NCI-H748 (cell line): ENCODE results near the gene TOP3B.
"Not testable (repeated sequence)": the region's sequence is repeated elsewhere in the genome, so short reads cannot be mapped to it uniquely, and the experiment has no call there.

Source experiments
- DNase-seq: peaks from one replicate; lab custom pipeline; 2025; ENCODE audit not compliant: unreplicated experiment; lab: John Stamatoyannopoulos, UW

TOP3B gene

DNA sequence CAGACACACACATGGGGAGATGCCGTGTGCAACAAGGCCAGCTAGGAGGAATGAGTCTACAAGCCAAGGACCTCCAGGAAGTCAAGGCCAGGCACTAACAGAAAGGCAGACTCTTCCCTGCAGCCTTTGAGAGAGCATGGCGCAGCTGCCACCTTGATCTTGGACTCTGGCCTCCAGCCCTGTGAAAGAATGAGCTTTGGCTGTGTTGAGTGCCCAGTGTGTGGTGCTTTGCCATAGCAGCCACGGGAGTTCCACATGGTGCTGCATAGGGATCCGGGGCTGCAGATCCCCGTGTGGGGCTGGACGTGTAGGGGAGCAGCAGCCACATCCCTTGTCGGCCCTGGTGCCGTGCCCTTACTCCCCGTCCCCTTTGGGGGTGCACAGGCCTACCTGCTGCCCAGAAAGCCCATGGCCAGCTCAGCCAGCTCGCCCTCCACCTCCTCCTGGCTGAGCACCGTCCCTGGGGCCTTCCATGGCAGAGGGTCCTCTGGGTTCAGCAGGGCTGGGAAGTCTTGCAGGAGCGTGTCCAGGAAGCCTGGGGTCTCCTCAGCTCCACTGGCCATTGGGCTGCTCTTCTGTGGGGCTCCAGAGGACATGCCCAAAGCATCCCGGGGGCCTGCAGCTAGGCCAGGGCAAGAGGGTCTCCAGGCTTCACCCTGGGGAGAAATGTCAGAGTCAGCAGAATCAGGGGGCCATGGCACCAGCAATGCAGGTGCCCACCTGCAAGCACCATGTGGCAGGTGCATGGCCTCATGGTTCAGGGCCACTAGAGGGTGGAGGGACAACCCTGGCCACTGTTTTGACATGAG is 36.9 kb downstream of the TOP3B start:
- no peak for DNase-seq

DNA sequence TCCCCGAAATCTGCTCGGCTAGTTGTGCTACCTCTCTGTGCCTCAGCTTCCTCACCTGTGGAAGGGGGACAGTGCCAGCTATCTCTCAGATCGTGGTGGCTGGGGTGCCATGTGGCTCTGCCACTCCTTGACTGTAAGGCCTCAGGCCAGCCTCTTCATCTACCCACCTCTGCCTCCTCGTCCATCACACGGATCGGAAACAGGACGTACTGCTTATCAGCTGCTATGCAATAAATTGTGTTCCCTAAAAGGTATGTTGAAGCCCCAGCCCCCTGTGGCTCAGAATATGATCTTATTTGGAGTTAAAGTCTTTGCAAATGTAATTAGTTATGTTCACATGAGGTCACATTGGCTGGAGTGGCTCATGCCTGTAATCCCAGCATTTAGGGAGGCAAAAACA is 37.7 kb downstream of the TOP3B start:
- DNase-seq: no peak

DNA sequence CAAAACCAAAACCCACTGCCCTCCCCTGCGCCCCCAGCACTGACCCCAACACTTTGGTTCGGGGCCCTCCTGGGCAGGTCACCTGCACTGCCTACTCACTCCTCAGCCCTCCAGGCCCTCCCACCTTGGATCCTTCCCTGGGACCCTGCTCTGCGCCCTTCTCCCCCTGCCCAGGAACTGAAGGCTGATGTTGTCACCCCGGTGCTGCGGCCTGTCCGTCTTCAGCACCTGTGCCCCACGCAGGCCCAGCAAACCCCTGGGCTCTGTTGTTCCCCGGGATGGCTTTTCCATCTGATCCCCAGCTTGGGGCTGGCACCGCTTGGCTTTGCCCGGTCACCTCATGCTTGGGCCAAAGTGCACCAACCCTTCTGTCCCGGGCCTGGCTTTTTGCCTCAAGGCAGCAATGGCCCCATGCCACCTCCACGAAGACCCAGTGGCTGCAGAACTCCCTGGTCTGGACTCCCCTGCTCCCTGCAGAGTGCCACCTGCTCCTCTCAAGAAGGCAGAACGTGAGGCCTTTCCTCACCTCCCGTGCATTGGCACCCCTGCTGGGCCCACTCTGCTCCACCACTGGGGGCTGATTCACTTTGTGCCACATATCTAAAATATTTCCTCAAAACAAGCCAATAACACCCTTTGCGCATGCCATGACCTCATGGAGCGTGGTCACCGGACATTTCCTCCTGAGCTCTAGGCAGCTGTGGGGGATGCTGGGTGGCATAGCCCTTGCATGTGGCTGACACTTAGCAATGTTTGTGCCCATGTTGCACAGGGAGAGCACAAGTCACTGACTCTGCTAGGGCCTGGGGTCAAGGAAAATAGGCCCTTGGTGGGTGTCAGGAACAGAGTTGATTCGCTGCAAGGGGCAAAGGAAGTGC is 38.8 kb downstream of the TOP3B start:
- DNase-seq: no peak

DNA sequence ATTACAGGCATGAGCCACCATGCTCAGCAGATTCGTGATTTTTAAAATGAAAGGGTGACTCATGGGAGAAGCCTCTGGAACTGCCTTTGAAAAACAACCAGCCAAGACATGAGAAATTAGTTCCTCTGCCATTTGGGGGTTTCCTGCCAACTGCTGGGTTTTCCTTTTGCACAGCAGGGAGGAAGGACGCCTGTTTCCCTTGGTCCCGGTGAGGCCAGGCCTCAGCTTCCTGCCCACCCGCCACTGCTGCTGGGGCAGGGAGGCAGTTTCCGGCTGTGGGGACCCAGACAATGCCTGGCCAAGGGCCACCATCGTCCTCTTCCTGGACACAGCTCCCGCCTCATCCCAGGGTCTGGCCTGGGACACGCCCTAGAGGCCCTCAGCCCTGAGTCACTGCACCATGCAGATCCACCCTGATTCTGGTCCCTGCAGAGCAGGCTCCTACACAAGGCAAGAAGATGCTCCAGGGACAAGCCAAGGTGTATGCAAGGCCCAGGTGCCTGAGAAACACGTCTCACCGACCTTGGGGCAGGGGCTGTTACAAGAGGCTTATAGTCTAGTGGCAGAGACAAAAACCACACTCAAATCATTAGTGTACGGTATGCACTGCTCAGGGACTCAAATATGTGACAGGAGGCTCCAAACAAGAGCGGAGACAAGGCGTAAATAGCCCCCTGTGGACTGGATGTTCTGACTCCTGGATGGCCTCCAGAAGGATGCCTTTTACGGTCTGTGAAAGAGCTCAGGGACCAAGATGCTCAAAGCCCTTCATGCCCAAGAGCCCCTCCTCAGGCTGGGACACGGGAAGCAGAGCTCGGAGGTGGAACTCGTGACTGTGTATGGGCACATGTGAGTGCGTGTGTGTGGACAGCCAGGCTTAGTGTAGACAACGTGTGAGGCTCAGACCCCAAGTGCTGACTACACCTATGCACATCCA is 39.9 kb downstream of the TOP3B start:
- no peak for DNase-seq

DNA sequence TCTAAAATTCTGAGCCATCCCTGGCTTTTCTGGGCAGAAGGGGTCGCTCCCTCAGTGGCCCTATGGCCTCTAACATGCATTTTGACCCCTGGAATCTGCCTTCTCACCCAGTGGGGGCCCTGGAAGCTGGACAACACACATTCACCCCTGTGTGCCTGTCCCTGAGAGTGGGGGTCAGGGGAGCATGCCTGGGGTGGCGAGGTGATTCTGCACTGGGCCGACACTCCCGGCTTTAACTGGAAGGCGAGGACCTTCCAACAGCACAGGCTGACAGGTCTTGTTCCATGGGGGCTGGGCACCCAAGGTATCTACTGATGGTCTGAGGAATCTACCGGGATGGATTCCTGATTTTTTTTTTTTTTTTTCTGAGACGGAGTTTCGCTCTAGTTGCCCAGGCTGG is 40.7 kb downstream of the TOP3B start:
- no peak for DNase-seq

DNA sequence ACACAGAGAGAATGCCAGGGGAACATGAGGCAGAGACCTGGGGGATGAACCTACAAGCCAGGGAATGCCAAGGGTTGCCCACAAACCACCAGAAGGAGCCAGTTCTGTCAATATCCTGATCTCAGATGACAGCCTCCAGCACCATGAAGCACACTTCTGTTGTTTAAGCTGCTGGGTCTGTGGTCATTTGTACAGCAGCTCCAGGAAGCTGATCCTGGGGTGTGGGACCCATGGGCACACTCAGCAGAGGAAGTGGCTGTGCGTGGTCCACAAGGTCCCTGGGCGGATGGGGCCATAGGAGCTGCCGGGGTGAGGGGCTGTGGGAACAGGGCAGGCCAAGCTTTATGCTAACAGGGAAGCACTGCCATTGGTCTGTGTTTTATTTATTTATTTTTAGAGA is 42.1 kb downstream of the TOP3B start:
- no peak for DNase-seq

DNA sequence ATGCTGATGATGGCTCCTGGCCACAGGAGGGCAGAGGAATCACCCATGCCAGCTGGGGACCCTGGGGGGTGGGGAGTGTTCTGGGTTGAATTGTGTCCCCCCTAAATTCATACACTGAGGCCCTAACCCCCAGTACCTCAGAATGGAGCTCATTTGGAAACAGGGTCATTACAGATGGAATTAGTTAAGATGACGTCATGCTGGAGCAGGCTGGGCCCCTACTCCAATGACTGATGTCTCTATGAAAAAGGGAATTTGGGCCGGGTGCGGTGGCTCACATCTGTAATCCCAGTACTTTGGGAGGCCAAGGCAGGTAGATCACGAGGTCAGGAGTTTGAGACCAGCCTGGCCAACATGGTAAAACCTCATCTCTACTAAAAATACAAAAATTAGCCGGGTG is 42.7 kb downstream of the TOP3B start:
- DNase-seq: not testable (repeated sequence)

DNA sequence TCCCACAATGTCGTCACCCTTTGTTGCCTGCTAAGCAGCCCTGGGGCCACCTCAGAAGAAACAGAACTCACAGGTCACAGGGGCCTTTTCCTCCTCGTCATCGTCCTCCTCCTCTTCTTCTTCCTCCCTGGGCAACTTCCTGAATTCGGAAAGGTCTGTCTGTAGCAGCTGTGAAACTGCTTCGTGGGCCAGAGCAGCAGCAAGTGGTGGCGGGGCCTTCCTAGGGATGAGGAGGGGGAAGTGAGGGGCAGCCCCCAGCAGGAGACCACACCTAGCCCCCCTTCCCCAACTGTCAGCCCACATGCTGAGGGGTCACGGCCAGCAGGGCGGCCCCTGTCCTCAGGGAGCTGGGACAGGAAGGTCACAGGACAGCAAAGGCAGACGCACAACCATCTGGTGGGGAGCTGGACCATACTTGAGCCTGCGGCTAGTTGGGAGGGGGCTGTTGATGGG is 43.1 kb downstream of the TOP3B start:
- DNase-seq: no peak

DNA sequence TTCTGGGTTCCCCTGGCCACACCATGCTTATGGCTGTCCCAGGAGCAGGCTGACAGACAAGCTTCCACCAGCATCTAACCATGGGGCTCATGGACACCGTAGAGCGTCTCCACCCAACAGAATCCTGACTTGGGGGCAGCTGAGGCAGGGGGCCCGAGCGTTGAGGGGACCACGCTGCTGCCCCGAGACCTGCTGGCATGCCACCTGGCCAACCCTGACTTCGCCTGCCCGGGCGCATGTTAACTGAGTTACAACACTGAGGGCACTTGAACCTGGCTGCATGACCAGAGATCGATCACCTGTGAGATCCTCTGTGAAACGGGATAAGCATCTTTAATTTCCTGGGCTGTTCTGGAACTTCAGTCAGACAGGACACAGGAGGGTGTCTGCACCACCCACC is 43.7 kb downstream of the TOP3B start:
- DNase-seq: no peak

DNA sequence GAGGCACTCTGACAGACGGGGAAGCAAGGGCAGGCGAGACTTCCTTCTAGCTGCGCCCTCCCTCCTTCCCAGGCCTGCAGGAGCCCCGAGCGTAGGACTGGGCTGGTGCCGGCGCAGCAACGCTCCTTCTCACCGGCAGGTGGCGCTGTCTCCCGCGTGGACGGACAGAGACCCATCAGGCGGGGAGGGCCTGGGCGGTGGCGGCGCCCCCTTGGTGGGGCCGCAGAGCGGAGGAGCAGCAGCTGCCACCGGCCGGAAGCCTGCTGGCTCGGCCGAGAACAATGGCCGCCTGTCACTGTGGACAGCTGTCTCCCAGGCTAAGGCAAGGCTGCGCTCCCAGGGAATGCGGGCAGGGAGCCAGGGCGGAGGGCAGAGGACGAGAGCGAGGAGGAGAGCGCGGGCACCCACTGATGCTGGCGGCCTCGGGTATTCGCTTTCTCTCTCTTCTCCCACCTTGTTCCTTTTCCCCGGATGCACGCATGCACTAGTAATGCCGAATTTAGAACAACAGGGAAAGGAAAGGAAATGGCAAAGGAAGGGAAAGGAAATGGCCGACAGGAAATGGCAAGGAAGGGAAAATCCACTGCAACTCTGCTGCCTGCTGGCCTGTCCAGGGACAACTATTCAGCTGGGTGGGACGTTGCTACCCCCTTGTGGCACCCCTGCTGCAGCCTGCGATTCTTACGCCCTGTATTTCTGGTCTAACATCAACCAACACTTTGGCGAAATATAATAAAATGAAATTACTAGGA is 44.3 kb downstream of the TOP3B start:
- DNase-seq: peak; percentile 91

DNA sequence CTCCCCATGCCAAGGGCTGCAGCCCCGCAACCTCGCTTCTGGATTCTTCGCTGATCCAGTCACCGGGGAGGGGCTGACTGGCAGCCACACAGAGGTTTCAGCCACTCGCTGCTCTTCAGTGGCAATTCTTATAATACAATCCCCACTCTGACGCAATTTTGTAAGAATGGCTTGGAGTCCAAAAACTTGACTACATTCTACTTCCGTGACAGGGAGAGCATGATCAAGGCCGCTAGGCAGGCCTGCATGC is 44.8 kb downstream of the TOP3B start:
- DNase-seq: no peak

DNA sequence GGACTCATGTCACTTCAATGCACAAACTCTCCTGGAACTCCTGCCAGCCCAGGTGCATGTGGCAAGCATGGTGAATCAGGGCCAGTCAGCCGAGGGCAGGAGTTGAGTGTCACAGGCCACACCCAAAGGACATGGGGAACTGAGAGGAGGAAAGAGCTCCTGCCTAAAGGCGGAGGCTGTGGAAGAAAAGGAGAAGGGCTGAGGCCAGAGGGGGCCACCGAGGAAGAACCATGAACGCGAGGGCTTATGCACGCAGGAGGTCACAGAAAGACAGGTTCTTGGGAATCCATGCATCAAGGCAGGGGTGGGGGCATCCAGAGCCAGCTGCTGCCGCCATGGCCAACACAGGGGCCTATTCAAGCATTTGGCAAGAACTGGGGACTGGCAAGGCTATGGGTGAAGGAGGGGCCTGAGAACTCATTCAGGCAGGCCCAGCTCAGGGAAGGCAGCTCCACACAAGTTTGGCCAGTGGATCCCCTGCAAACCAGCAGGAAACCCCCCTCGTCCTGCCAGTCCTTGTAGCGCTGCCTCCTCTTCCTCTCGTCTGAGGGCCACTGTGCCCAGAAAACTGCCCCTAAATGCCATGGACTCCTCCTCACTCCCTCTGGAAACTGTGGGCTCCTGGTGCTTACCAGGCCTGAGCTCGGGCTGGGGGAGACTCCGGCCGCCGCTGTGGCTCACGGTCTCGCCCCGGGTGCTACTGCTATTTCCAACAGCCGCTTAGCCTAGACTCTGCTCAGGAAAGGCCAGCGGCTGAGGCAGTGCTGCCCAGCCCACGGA is 45.4 kb downstream of the TOP3B start:
- no peak for DNase-seq

DNA sequence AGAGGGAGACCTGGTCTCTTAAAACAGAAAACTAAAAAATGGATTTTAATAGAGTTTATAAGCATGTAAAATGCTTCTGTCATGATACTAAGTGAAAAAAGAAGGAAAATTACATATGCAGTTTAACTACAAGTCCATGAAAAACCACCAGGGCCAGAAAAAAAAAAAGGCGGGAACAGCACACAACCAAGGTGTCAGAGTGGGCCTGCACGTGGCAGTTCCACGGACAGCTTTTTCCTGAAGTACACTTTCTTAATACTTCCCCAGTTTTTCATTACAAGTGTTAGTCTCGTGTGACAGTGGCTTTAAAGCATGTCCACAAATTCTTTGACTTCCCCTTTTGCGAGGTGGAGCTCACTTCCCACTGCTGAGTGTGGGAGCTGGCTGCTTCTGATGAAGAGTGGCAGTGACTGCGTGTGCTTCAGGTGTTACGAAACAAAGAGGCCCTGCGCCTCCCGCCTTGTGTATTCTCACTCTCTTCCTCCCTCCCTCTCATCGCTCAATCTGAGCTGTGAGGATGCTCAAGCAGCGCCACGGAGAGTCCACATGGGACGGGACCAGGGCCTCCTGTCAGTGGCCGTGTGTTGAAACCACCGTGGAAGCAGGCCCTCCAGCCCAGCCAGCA is 46.3 kb downstream of the TOP3B start:
- DNase-seq: no peak

DNA sequence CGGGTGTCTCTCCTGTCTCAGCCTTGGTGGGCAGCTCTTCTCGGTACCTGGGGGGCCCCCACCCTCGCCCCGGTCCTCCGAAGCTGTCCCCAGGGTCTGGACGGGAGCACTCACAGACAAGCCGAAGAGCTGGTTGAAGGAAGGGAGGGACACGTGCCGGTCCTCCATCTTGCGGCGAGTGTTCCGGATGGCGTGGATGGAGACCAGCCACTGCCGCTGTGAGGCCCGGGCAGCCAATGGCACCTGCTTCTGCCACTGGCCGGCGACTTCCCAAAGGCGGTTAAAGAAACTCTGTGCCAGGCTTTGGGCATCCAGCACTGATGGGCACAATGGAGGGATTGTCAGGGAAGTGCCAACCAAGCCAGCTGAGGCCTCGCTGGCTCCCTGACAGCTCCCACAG is 48.7 kb downstream of the TOP3B start:
- no peak for DNase-seq

DNA sequence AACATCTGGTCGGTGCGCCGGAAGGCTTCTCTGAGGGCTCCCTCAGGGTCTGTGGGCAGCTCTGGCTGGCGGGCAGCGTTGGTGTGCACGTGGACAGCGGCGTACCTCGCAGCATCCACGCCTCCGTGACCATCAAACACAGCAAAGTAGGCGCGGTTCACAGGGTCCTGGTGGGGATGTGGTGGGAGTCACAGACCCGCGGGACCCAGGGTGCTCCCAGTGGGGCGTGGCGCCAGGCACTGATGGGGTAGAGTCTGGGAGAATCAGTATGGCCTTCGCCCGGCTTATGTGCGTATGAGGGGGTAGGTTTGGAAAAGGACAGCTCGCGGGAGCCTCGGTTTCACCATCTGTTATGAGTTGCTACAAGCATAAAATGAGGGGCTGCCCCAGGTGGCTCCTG is 49.2 kb downstream of the TOP3B start:
- DNase-seq: no peak

DNA sequence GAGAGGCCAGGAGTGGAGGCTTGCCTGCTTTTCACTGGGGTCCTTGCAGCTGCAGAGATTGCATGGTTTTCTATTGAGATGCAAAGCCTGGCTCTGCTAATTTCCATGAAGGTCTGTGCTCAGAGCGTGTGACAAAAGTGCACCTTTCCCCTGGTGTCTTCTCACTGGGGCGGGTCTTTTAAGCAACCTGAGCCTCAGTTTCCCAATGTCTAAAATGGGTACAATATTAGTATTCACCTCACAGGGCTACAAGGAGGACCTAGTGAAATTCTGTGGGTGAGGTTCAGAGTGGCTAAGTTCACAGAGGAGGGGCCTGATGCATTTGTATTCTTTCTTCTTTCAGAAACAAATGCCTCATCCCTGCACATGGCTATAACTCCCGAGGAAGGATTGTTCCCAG is 50.2 kb downstream of the TOP3B start:
- DNase-seq: no peak

DNA sequence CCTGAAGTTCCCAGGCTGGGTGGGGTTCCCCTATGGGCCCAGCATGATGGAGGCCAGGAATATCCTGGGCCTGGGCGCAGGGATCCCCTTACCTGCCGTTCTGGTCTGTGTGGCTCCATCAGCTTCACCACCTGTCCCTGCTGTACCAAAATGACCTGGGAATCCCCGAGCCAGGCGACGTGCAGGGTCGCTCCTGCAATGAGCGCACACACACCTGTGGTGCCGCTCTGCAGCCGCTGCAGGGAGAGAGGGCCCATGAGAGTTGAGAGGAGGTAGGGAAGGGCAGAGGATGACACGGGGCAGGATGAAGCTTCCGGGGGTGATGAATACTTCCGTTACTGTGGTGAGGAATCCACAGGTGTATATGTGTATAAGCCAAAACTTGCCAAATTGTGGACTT is 51.5 kb downstream of the TOP3B start:
- no peak for DNase-seq

DNA sequence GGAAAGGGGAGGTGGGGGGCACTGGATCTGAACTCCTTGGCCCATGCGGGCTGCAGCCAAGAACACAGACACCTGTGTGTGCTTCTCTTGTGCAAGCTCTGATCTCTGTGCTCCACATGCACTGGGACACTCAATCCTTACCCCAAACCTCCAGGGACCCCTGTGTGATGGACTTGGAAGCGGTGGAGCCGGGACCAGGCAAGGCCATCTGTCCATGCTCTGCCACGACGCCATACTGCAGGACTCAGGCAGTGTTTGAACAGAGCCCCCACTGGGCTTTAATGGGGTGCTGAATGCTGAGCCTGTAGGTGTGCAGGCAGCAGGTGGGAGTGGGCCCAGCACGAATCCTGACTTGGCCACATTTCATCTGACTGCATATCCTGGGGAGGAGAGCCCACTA is 53.3 kb downstream of the TOP3B start:
- no peak for DNase-seq

DNA sequence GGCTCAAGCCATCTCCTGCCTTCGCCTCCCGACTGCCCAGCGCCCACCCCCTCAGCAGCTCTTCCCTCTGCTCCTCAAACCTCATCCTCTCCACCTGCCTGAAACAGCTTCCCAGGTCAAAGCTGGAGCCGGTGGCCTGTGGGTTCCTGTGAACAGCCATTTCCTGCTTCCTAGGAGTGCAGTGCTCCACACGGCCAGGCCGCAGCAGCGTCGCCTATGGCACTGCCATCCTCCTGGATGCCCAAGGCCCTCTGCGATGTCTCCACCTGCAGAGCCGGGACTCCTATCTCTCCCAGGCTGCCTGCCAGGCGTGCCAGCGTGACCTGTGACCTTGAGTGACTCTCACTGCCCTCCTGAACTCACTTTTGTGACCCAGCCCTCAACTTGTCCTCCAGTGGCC is 54.5 kb downstream of the TOP3B start:
- no peak for DNase-seq
